HEK293 (cell line): ENCODE measurements around the gene TEAD2.

Experiments
- GLI4 ChIP-seq: fragments of 450-650 bp; formaldehyde crosslinking; IDR thresholded peaks from 2 replicates; pipeline ENCODE4 v1.5.1; 2016; ENCODE audit warnings: missing biosample characterization, missing genetic modification characterization
- IKZF3 ChIP-seq: fragments of 450-650 bp; IDR thresholded peaks from 2 replicates; pipeline ENCODE4 v1.5.0; 2018; ENCODE audit warnings: missing biosample characterization, mild to moderate bottlenecking, missing genetic modification characterization, moderate library complexity
- OVOL3 ChIP-seq: fragments of 450-650 bp; formaldehyde crosslinking; IDR thresholded peaks from 2 replicates; pipeline ENCODE4 v1.5.1; 2016; ENCODE audit warnings: missing biosample characterization, missing genetic modification characterization
- ZNF112 ChIP-seq: fragments of 450-650 bp; formaldehyde crosslinking; IDR thresholded peaks from 2 replicates; pipeline ENCODE4 v1.5.0; 2017; ENCODE audit warnings: missing biosample characterization, missing genetic modification characterization
- ZNF23 ChIP-seq: fragments of 450-650 bp; formaldehyde crosslinking; IDR thresholded peaks from 2 replicates; pipeline ENCODE4 v1.5.1; 2016; ENCODE audit warnings: missing biosample characterization, missing genetic modification characterization, borderline replicate concordance
- ZNF341 ChIP-seq: fragments of 450-650 bp; formaldehyde crosslinking; IDR thresholded peaks from 2 replicates; pipeline ENCODE4; 2016; ENCODE audit warnings: low read depth, missing biosample characterization, missing genetic modification characterization
- ZNF391 ChIP-seq: fragments of 450-650 bp; formaldehyde crosslinking; IDR thresholded peaks from 2 replicates; pipeline ENCODE4 v1.5.1; 2016; ENCODE audit warnings: low read depth, missing biosample characterization, missing genetic modification characterization, borderline replicate concordance
- ZNF561 ChIP-seq: fragments of 450-650 bp; IDR thresholded peaks from 2 replicates; pipeline ENCODE4 v1.5.1; 2018; ENCODE audit warnings: missing biosample characterization, missing genetic modification characterization, borderline replicate concordance
- ZNF596 ChIP-seq: fragments of 450-650 bp; IDR thresholded peaks from 2 replicates; pipeline ENCODE4 v1.5.0; 2018; ENCODE audit warnings: missing biosample characterization, mild to moderate bottlenecking, missing genetic modification characterization, moderate library complexity
- ZNF610 ChIP-seq: fragments of 450-650 bp; formaldehyde crosslinking; IDR thresholded peaks from 2 replicates; pipeline ENCODE4 v1.5.1; 2016; ENCODE audit warnings: missing biosample characterization, missing genetic modification characterization, borderline replicate concordance
- ZNF776 ChIP-seq: fragments of 450-650 bp; formaldehyde crosslinking; IDR thresholded peaks from 2 replicates; pipeline ENCODE4 v1.5.0; 2017; ENCODE audit warnings: missing biosample characterization, missing genetic modification characterization, borderline replicate concordance
- TF ChIP-seq, protein P1 (sequence below): fragments of 450-650 bp; formaldehyde crosslinking; IDR thresholded peaks from 2 replicates; pipeline ENCODE4 v1.5.1; 2016; ENCODE audit warnings: missing biosample characterization, missing genetic modification characterization
- TF ChIP-seq, protein P2 (sequence below): fragments of 450-650 bp; IDR thresholded peaks from 2 replicates; pipeline ENCODE4 v1.5.1; 2018; ENCODE audit warnings: missing biosample characterization, mild to moderate bottlenecking, missing genetic modification characterization
- TF ChIP-seq, protein P3 (sequence below): fragments of 450-650 bp; formaldehyde crosslinking; IDR thresholded peaks from 2 replicates; pipeline ENCODE4 v1.5.1; 2016; ENCODE audit warnings: missing biosample characterization, missing genetic modification characterization
- TF ChIP-seq, protein P4 (sequence below): fragments of 450-650 bp; formaldehyde crosslinking; IDR thresholded peaks from 2 replicates; pipeline ENCODE4 v1.5.1; 2016; ENCODE audit warnings: missing biosample characterization, missing genetic modification characterization, borderline replicate concordance
- TF ChIP-seq, protein P5 (sequence below): fragments of 450-650 bp; formaldehyde crosslinking; IDR thresholded peaks from 2 replicates; pipeline ENCODE4 v1.5.1; 2016; ENCODE audit warnings: missing biosample characterization, missing genetic modification characterization, borderline replicate concordance
- TF ChIP-seq, protein P6 (sequence below): fragments of 450-650 bp; formaldehyde crosslinking; IDR thresholded peaks from 2 replicates; pipeline ENCODE4 v1.5.1; 2016; ENCODE audit warnings: missing biosample characterization, missing genetic modification characterization
- TF ChIP-seq, protein P7 (sequence below): fragments of 450-650 bp; formaldehyde crosslinking; IDR thresholded peaks from 2 replicates; pipeline ENCODE4 v1.5.1; 2017; ENCODE audit warnings: missing biosample characterization, missing genetic modification characterization

TEAD2 gene

DNA sequence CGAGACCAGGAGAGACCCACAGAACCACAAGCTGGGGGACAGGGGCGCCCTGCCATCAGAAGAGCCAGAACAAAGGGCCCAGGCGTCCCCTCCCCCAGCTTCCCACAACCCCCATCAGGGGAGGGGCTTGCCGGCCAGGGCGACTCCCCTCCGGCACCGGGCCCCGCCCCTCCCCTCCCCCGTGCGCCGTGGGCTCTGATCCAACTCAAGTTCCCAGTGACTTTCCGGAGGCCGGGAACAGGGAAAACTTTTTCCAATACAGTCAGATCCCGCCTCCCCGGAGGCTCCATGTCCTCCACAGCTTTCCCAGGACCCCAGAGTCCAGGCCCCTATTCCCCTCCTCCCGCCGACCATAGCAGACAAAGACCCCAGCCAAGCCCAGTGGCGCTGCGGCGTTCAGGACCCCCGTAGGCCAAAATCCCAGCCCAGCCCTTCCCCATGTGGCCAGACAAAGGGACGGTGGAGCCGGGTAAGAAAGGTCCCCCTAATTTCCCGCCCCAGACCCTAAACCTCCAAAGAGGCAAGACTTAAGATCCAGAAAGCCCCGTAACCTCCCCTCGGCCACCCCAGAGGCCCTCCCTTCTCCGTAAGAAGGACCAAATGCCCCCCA is 673 bp downstream of the TEAD2 start (continued):
- TF ChIP-seq, protein P1, sequence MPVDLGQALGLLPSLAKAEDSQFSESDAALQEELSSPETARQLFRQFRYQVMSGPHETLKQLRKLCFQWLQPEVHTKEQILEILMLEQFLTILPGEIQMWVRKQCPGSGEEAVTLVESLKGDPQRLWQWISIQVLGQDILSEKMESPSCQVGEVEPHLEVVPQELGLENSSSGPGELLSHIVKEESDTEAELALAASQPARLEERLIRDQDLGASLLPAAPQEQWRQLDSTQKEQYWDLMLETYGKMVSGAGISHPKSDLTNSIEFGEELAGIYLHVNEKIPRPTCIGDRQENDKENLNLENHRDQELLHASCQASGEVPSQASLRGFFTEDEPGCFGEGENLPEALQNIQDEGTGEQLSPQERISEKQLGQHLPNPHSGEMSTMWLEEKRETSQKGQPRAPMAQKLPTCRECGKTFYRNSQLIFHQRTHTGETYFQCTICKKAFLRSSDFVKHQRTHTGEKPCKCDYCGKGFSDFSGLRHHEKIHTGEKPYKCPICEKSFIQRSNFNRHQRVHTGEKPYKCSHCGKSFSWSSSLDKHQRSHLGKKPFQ (tag by site-specific recombination) = no peak
- peak; percentile 96 for TF ChIP-seq IKZF3 (tag by site-specific recombination)
- TF ChIP-seq, protein P2, sequence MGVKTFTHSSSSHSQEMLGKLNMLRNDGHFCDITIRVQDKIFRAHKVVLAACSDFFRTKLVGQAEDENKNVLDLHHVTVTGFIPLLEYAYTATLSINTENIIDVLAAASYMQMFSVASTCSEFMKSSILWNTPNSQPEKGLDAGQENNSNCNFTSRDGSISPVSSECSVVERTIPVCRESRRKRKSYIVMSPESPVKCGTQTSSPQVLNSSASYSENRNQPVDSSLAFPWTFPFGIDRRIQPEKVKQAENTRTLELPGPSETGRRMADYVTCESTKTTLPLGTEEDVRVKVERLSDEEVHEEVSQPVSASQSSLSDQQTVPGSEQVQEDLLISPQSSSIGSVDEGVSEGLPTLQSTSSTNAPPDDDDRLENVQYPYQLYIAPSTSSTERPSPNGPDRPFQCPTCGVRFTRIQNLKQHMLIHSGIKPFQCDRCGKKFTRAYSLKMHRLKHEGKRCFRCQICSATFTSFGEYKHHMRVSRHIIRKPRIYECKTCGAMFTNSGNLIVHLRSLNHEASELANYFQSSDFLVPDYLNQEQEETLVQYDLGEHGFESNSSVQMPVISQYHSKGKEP (tag by site-specific recombination) = no peak
- no peak for TF ChIP-seq ZNF391
- TF ChIP-seq, protein P3, sequence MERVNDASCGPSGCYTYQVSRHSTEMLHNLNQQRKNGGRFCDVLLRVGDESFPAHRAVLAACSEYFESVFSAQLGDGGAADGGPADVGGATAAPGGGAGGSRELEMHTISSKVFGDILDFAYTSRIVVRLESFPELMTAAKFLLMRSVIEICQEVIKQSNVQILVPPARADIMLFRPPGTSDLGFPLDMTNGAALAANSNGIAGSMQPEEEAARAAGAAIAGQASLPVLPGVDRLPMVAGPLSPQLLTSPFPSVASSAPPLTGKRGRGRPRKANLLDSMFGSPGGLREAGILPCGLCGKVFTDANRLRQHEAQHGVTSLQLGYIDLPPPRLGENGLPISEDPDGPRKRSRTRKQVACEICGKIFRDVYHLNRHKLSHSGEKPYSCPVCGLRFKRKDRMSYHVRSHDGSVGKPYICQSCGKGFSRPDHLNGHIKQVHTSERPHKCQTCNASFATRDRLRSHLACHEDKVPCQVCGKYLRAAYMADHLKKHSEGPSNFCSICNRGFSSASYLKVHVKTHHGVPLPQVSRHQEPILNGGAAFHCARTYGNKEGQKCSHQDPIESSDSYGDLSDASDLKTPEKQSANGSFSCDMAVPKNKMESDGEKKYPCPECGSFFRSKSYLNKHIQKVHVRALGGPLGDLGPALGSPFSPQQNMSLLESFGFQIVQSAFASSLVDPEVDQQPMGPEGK = peak; percentile 76
- TF ChIP-seq ZNF112 (tag by site-specific recombination) = no peak
- no peak for TF ChIP-seq ZNF23
- no peak for TF ChIP-seq GLI4 (tag by site-specific recombination)
- TF ChIP-seq, protein P4, sequence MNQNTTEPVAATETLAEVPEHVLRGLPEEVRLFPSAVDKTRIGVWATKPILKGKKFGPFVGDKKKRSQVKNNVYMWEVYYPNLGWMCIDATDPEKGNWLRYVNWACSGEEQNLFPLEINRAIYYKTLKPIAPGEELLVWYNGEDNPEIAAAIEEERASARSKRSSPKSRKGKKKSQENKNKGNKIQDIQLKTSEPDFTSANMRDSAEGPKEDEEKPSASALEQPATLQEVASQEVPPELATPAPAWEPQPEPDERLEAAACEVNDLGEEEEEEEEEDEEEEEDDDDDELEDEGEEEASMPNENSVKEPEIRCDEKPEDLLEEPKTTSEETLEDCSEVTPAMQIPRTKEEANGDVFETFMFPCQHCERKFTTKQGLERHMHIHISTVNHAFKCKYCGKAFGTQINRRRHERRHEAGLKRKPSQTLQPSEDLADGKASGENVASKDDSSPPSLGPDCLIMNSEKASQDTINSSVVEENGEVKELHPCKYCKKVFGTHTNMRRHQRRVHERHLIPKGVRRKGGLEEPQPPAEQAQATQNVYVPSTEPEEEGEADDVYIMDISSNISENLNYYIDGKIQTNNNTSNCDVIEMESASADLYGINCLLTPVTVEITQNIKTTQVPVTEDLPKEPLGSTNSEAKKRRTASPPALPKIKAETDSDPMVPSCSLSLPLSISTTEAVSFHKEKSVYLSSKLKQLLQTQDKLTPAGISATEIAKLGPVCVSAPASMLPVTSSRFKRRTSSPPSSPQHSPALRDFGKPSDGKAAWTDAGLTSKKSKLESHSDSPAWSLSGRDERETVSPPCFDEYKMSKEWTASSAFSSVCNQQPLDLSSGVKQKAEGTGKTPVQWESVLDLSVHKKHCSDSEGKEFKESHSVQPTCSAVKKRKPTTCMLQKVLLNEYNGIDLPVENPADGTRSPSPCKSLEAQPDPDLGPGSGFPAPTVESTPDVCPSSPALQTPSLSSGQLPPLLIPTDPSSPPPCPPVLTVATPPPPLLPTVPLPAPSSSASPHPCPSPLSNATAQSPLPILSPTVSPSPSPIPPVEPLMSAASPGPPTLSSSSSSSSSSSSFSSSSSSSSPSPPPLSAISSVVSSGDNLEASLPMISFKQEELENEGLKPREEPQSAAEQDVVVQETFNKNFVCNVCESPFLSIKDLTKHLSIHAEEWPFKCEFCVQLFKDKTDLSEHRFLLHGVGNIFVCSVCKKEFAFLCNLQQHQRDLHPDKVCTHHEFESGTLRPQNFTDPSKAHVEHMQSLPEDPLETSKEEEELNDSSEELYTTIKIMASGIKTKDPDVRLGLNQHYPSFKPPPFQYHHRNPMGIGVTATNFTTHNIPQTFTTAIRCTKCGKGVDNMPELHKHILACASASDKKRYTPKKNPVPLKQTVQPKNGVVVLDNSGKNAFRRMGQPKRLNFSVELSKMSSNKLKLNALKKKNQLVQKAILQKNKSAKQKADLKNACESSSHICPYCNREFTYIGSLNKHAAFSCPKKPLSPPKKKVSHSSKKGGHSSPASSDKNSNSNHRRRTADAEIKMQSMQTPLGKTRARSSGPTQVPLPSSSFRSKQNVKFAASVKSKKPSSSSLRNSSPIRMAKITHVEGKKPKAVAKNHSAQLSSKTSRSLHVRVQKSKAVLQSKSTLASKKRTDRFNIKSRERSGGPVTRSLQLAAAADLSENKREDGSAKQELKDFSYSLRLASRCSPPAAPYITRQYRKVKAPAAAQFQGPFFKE (tag by site-specific recombination) = no peak
- no peak for TF ChIP-seq OVOL3 (tag by site-specific recombination)
- TF ChIP-seq ZNF610 = 0 out of 2 replicates have a peak, but pooled peaks have one; percentile 29
- no peak for TF ChIP-seq ZNF776 (tag by site-specific recombination)
- 0 out of 2 replicates have a peak, but pooled peaks have one; percentile 30 for TF ChIP-seq ZNF341 (tag by site-specific recombination)
- TF ChIP-seq, protein P5, sequence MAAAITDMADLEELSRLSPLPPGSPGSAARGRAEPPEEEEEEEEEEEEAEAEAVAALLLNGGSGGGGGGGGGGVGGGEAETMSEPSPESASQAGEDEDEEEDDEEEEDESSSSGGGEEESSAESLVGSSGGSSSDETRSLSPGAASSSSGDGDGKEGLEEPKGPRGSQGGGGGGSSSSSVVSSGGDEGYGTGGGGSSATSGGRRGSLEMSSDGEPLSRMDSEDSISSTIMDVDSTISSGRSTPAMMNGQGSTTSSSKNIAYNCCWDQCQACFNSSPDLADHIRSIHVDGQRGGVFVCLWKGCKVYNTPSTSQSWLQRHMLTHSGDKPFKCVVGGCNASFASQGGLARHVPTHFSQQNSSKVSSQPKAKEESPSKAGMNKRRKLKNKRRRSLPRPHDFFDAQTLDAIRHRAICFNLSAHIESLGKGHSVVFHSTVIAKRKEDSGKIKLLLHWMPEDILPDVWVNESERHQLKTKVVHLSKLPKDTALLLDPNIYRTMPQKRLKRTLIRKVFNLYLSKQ (tag by site-specific recombination) = no peak
- TF ChIP-seq ZNF561 (tag by site-specific recombination) = peak; percentile 36; the same call in 1 of the 2 replicates
- TF ChIP-seq, protein P6, sequence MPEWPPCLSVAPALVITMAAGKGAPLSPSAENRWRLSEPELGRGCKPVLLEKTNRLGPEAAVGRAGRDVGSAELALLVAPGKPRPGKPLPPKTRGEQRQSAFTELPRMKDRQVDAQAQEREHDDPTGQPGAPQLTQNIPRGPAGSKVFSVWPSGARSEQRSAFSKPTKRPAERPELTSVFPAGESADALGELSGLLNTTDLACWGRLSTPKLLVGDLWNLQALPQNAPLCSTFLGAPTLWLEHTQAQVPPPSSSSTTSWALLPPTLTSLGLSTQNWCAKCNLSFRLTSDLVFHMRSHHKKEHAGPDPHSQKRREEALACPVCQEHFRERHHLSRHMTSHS (tag by site-specific recombination) = no peak
- TF ChIP-seq, protein P7, sequence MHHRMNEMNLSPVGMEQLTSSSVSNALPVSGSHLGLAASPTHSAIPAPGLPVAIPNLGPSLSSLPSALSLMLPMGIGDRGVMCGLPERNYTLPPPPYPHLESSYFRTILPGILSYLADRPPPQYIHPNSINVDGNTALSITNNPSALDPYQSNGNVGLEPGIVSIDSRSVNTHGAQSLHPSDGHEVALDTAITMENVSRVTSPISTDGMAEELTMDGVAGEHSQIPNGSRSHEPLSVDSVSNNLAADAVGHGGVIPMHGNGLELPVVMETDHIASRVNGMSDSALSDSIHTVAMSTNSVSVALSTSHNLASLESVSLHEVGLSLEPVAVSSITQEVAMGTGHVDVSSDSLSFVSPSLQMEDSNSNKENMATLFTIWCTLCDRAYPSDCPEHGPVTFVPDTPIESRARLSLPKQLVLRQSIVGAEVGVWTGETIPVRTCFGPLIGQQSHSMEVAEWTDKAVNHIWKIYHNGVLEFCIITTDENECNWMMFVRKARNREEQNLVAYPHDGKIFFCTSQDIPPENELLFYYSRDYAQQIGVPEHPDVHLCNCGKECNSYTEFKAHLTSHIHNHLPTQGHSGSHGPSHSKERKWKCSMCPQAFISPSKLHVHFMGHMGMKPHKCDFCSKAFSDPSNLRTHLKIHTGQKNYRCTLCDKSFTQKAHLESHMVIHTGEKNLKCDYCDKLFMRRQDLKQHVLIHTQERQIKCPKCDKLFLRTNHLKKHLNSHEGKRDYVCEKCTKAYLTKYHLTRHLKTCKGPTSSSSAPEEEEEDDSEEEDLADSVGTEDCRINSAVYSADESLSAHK (tag by site-specific recombination) = no peak
- no peak for TF ChIP-seq ZNF596
